Mucosa of rectum (tissue), 2 donors: ENCODE results near the gene EAF1.

ENCODE experiments used
- H3K27ac ChIP-seq, 2 donors: one replicate each; pipeline ENCODE4 v1.7.0; 2013; ENCODE audit warnings: inconsistent platforms in 2 of 2, low read depth in 2 of 2, low read length in 2 of 2
- H3K27me3 ChIP-seq, 2 donors: one replicate each; pipeline ENCODE4 v1.7.0; 2013; ENCODE audit warnings: low read length in 2 of 2; ENCODE audit not compliant: control insufficient read depth in 2 of 2, insufficient read depth in 2 of 2
- H3K36me3 ChIP-seq, 2 donors: one replicate each; pipeline ENCODE4 v1.7.0; 2013; ENCODE audit warnings: low read length in 2 of 2; ENCODE audit not compliant: control insufficient read depth in 2 of 2, insufficient read depth in 2 of 2
- H3K4me1 ChIP-seq, 2 donors: one replicate each; pipeline ENCODE4 v1.7.0; 2013; ENCODE audit warnings: low read length in 2 of 2, mild to moderate bottlenecking in 1 of 2; ENCODE audit not compliant: control insufficient read depth in 2 of 2, insufficient read depth in 2 of 2
- H3K4me3 ChIP-seq, 2 donors: one replicate each; pipeline ENCODE4 v1.7.0; 2013; ENCODE audit warnings: low read length in 2 of 2
- H3K9ac ChIP-seq, 2 donors: one replicate each; pipeline ENCODE4 v1.7.0; 2013; ENCODE audit warnings: low read length in 2 of 2, low read depth in 1 of 2, mild to moderate bottlenecking in 1 of 2
- H3K9me3 ChIP-seq, 2 donors: one replicate each; pipeline ENCODE4 v1.7.0; 2013; ENCODE audit warnings: low read length in 2 of 2; ENCODE audit not compliant: control insufficient read depth in 2 of 2
- donor health status: healthy.
- donor health status: Normal muscosa, but diverticular disease.

The EAF1 gene

DNA sequence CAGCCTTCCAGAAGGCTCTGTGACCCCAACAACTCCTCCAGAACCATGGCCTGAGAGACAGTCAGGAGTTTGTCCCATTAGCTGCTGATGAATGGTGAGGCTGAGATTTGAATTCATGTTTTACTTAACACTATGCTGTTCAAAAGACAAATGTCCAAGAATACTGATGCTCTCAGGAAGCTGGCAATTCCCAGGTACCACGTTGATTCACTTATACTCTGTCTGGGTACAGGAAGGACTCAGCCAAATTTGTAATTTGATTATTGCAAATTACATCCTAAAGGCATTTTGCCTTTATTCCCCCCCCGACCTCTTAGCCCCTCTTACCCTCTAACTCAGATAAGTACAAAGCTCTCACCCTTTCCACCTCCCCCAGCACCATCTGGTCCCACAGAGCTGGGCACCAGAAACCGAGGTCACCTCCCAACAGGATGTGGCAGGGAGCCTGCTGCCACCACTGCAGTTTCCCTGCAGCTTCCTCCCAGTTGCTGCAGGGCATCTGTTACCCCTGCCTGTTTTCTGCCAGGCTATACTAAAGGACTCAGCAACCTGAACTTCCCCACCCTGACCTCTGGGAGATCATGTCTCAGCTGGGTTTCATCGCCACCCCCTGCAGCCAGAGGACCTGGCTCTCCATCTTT is 33.6 kb downstream of the EAF1 start:
- no peaks in the 10 kb centered on the region for H3K36me3 ChIP-seq
- H3K9me3 ChIP-seq = no peaks in the 10 kb centered on the region
- H3K27me3 ChIP-seq = no peaks in the 10 kb centered on the region
- no peak overlapping the region for H3K4me3 ChIP-seq
- H3K9ac ChIP-seq = no peak overlapping the region
- H3K4me1 ChIP-seq = no peaks in the 10 kb centered on the region
- H3K27ac ChIP-seq = no peak overlapping the region

DNA sequence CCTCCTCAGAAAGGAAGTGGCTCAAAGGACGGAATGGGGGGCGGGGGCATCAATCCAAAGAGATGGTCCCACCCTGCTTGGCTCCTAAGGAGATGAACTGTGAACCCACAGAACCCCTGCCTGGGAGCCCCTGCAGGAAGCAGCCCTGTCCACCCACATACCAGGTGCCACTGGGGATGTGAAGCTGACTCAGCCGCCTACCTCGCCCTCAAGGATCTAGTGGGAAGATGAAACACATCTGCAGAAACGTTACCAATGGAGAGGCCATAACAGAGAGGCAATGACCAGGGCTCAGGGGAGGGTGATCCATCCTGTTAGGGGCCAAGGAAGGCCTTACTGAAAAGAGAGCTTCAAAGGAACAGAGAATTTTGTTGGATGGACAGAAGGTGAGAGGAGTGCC is 35.1 kb downstream of the EAF1 start:
- Histone ChIP-seq H3K36me3 (no peaks in the 10 kb centered on the region), H3K9me3 (no peaks in the 10 kb centered on the region), H3K4me1 (no peaks in the 10 kb centered on the region), H3K9ac (no peak overlapping the region), H3K4me3 (no peak overlapping the region), H3K27ac (no peak overlapping the region), H3K27me3 (no peaks in the 10 kb centered on the region)

GRCh38 chr3:15465876-15466585 is 38.6 kb downstream of the EAF1 start:
- no peak overlapping the region for H3K4me3 ChIP-seq

DNA sequence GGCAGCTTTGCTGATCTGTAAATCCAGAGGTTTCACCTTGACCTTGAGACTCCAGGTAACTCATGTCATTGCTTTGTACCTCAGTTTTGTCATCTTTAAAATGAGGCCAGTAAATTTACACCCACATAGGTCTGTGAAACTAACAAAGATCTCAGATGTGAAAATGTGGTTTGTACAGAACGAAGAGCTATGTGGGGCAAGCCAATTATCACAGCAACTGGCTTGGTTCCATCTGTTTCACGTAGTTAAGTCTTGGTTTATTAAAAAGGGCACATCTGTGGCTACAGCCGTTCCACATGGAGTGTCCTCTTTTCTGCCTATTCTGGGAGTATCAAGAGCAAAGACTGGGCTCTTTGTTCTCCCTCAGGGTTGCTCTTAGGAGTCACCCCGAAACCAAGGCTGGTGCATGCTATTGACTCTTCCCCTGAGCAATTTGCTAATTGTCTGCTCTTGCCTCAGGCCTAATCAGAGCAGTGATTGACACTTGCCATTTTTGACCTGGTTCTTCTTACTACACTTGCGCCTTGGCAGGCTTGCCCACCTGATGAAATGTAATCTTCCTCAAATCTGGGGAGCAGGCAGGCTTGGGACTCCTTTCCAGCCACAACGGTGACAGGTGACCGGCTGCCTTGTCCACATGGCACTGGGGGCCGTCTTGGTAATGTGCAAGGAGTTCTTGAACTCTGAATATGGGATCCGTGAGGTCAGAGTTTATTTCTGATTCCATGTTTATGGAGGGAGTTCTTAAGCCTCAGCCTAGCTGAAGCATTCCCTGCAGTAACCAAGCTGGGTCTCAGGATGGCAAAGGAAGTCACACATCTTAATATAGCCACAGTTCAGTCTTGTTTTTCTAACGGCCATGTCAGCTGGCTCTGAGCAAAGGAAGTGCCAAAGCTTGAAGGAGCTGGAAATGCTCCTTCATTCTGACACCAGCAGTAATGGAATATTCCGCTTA is 40.1 kb downstream of the EAF1 start:
- H3K4me1 ChIP-seq = no peaks in the 10 kb centered on the region
- H3K27me3 ChIP-seq = no peaks in the 10 kb centered on the region
- no peak overlapping the region for H3K4me3 ChIP-seq
- no peaks in the 10 kb centered on the region for H3K9me3 ChIP-seq
- H3K9ac ChIP-seq = no peak overlapping the region
- no peaks in the 10 kb centered on the region for H3K36me3 ChIP-seq
- H3K27ac ChIP-seq = no peak overlapping the region

More at GRCh38 chr3:15465876-15466585, 38.6 kb downstream of the EAF1 start:
- no peak overlapping the region for H3K27ac ChIP-seq
- H3K4me1 ChIP-seq = no peaks in the 10 kb centered on the region
- no peaks in the 10 kb centered on the region for H3K27me3 ChIP-seq
- H3K36me3 ChIP-seq = no peaks in the 10 kb centered on the region
- H3K9me3 ChIP-seq = no peaks in the 10 kb centered on the region
- no peak overlapping the region for H3K9ac ChIP-seq

DNA sequence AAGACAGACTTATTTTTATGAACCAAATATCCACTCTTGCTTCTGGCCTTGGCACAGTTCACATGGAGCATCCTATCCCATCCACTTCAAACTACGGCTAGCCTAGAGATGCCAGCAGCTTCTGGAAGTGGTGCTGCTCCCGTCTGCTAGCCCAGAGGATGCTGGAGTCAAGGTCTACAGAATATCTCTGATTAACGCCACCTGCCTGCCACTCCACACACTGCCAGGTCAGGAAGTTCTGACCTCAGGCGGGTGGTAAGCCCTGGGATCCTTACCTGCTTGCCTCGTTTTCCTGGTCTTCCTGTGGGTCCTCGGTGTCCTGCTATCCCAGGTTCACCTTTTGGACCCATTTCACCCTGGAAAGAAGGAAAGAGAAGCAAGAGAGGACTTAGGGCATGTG is 42.9 kb downstream of the EAF1 start:
- no peaks in the 10 kb centered on the region for H3K36me3 ChIP-seq
- no peaks in the 10 kb centered on the region for H3K27me3 ChIP-seq
- no peak overlapping the region for H3K27ac ChIP-seq
- no peak overlapping the region for H3K9ac ChIP-seq
- H3K4me1 ChIP-seq = no peaks in the 10 kb centered on the region
- no peaks in the 10 kb centered on the region for H3K9me3 ChIP-seq
- H3K4me3 ChIP-seq = no peak overlapping the region

DNA sequence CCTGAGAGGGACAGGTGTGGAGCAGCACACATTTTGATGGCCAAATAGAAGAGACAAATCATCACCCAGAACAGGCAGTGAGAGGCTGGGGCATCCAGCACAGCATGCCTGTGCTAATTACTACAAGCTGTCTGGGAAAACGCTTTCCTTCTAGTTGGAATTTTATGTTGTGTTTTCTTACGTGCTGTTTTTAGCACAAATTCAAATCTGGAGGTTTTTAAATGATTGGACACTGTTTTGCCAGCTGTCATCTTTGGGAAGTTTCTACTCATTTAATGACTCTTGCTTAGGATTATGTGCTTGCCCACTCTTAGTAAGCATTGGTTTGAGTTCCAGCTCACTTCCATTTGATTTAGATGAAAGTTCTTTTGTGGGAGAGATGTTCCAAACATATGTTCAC is 43.5 kb downstream of the EAF1 start:
- Histone ChIP-seq H3K9ac (no peak overlapping the region), H3K27ac (no peak overlapping the region), H3K4me3 (no peak overlapping the region), H3K4me1 (no peaks in the 10 kb centered on the region), H3K27me3 (no peaks in the 10 kb centered on the region), H3K36me3 (no peaks in the 10 kb centered on the region), H3K9me3 (no peaks in the 10 kb centered on the region)

DNA sequence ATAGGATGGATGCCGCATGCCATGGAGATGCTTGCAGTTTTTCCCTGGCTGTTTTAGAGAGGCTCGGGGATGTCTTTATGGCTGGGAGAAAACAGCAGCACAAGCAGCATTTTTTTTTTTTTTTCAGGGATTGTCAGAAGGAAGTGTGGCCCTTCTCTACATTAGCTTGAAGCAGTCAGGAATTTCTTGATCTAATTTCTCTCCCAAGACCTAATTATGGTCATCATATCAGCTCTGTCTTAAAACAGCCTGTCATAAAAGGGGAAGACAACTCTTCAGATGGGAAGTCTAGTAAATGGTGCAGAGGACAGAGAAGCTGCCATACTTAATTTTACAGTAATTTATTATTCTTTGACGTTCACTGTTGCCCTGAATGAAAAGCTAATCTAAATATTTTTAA is 44.5 kb downstream of the EAF1 start:
- Histone ChIP-seq H3K4me3 (no peak overlapping the region), H3K9ac (no peak overlapping the region), H3K4me1 (no peaks in the 10 kb centered on the region), H3K9me3 (no peaks in the 10 kb centered on the region), H3K36me3 (no peaks in the 10 kb centered on the region), H3K27me3 (no peaks in the 10 kb centered on the region), H3K27ac (no peak overlapping the region)

- no peaks in the 10 kb centered on the region for H3K9me3 ChIP-seq
- no peaks in the 10 kb centered on the region for H3K4me1 ChIP-seq
- H3K27ac ChIP-seq = no peak overlapping the region
- H3K9ac ChIP-seq = no peak overlapping the region
- no peak overlapping the region for H3K4me3 ChIP-seq
- no peaks in the 10 kb centered on the region for H3K36me3 ChIP-seq
- H3K27me3 ChIP-seq = no peaks in the 10 kb centered on the region
These were observed 47.8 kb downstream of the EAF1 start for GRCh38 chr3:15475161-15475560.

GRCh38 chr3:15476378-15476777 is 49.0 kb downstream of the EAF1 start:
- H3K27me3 ChIP-seq = no peaks in the 10 kb centered on the region
- no peaks in the 10 kb centered on the region for H3K4me1 ChIP-seq
- H3K4me3 ChIP-seq = no peak overlapping the region
- H3K36me3 ChIP-seq = no peaks in the 10 kb centered on the region
- no peaks in the 10 kb centered on the region for H3K9me3 ChIP-seq
- no peak overlapping the region for H3K9ac ChIP-seq
- no peak overlapping the region for H3K27ac ChIP-seq
